GM23248 (cell line): ENCODE data around the gene EXOSC10.

Experiments used
- EZH2 ChIP-seq: fragments of 200-600 bp; sonication (generic); IDR thresholded peaks from 2 replicates; pipeline ENCODE4 v1.6.1; 2018; ENCODE audit warnings: antibody characterized with exemption, mild to moderate bottlenecking; ENCODE audit not compliant: insufficient read depth, poor library complexity, severe bottlenecking
- EZH2phosphoT487 ChIP-seq: fragments of 200-600 bp; sonication (generic); IDR thresholded peaks from 2 replicates; pipeline ENCODE4 v1.6.1; 2018; ENCODE audit warnings: antibody characterized with exemption, moderate library complexity, mild to moderate bottlenecking, low read depth; ENCODE audit not compliant: insufficient read depth

GRCh38 chr1:11044849-11045427 is 54.7 kb downstream of the EXOSC10 start:
- TF ChIP-seq EZH2phosphoT487 = no peak
- TF ChIP-seq EZH2 = no peak
